ENCODE results near the gene RAB24.
A peak's percentile ranks its signal among the peaks of the same experiment; 100 is the strongest.
"Not testable (repeated sequence)": the region's sequence is repeated elsewhere in the genome, so short reads cannot be mapped to it uniquely, and the experiment has no call there.

RAB24 gene

GRCh38 chr5:177303121-177303924 is at the start of gene RAB24, which contains the start of gene PRELID1:
Gene RAB24, minus strand, starts transcription at chr5:177303719. Its CDS starts 431 bp downstream, at chr5:177303288.
Gene PRELID1, plus strand, starts transcription at chr5:177303799. Its CDS starts 187 bp downstream, at chr5:177303986.
- peak; percentile 88 for DNase-seq (ENCODE audit: low spot score)

GRCh38 chr5:177353093-177353492 is 49.6 kb upstream of the RAB24 start:
- DNase-seq (ENCODE audit: low spot score) = no peak

GRCh38 chr5:177351392-177352329 is 48.1 kb upstream of the RAB24 start, which contains the start of gene LMAN2:
Gene LMAN2, minus strand, starts transcription at chr5:177351668. Its CDS starts 21 bp downstream, at chr5:177351647.
- peak; percentile 98 for DNase-seq (ENCODE audit: low spot score)

- DNase-seq (ENCODE audit: low spot score) = no peak
Measured at GRCh38 chr5:177350776-177351391, 47.4 kb upstream of the RAB24 start.

GRCh38 chr5:177349762-177350161 is 46.2 kb upstream of the RAB24 start:
- no peak for DNase-seq (ENCODE audit: low spot score)

GRCh38 chr5:177349362-177349647 is 45.8 kb upstream of the RAB24 start:
- no peak for DNase-seq (ENCODE audit: low spot score)

GRCh38 chr5:177347699-177348098 is 44.2 kb upstream of the RAB24 start:
- no peak for DNase-seq (ENCODE audit: low spot score)

- DNase-seq (ENCODE audit: low spot score) = no peak
Measured at GRCh38 chr5:177346820-177347219, 43.3 kb upstream of the RAB24 start.

- DNase-seq (ENCODE audit: low spot score) = no peak
Measured at GRCh38 chr5:177344891-177345290, 41.4 kb upstream of the RAB24 start.

- no peak for DNase-seq (ENCODE audit: low spot score)
Measured at GRCh38 chr5:177343777-177344176, 40.3 kb upstream of the RAB24 start.

- not testable (repeated sequence) for DNase-seq (ENCODE audit: low spot score)
Measured at GRCh38 chr5:177343000-177343399, 39.5 kb upstream of the RAB24 start.

- no peak for DNase-seq (ENCODE audit: low spot score)
Measured at GRCh38 chr5:177339107-177339638, 35.7 kb upstream of the RAB24 start.

- no peak for DNase-seq (ENCODE audit: low spot score)
Measured at GRCh38 chr5:177338251-177339106, 35.0 kb upstream of the RAB24 start.

- DNase-seq (ENCODE audit: low spot score) = no peak
Measured at GRCh38 chr5:177336603-177337494, 33.3 kb upstream of the RAB24 start.

- peak; percentile 77 for DNase-seq (ENCODE audit: low spot score)
Measured at GRCh38 chr5:177336112-177336511, 32.6 kb upstream of the RAB24 start.

- DNase-seq (ENCODE audit: low spot score) = no peak
Measured at GRCh38 chr5:177335701-177336065, 32.2 kb upstream of the RAB24 start.

GRCh38 chr5:177334781-177335700 is 31.5 kb upstream of the RAB24 start:
- no peak for DNase-seq (ENCODE audit: low spot score)

GRCh38 chr5:177334155-177334551 is 30.6 kb upstream of the RAB24 start:
- no peak for DNase-seq (ENCODE audit: low spot score)
